ENCODE measurements around the gene AZGP1. TPM values are rescaled to one million over a fixed set of nuclear protein-coding genes. Genes with fewer than 3 reads are reported as not detected.
A peak's percentile ranks its signal among the peaks of the same experiment; 100 is the strongest.
"Not testable (repeated sequence)": the region's sequence is repeated elsewhere in the genome, so short reads cannot be mapped to it uniquely, and the experiment has no call there.

Gene AZGP1
- total and polyA plus RNA-seq, 2 experiments from 2014 or later, result not detected

DNA sequence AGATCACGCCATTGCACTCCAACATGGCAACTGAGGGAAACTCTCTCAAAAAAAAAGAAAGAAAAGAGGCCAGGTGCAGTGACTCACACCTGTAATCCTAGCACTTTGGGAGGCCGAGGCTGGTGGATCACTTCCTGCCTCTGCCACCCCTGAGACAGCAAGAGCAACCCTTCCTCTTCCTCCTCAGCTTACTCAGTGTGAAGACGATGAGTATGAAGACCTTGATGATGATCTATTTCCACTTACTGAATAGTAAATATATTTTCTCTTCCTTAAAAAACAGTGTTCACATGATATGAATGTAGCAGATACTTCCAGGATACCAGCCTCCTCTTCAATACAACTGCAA is 37.5 kb upstream of the AZGP1 start:
- Histone ChIP-seq H3K9me3 (ENCODE audit: low read depth) (no peaks in the 10 kb centered on the region), H3K4me3 (no peak overlapping the region), H3K27me3 (peaks cover 4% of the 10 kb centered on the region), H3K27ac (no peak overlapping the region), H3K36me3 (no peaks in the 10 kb centered on the region), H3K4me1 (ENCODE audit: low read depth) (peaks cover 3% of the 10 kb centered on the region)
- TF ChIP-seq, protein P1, sequence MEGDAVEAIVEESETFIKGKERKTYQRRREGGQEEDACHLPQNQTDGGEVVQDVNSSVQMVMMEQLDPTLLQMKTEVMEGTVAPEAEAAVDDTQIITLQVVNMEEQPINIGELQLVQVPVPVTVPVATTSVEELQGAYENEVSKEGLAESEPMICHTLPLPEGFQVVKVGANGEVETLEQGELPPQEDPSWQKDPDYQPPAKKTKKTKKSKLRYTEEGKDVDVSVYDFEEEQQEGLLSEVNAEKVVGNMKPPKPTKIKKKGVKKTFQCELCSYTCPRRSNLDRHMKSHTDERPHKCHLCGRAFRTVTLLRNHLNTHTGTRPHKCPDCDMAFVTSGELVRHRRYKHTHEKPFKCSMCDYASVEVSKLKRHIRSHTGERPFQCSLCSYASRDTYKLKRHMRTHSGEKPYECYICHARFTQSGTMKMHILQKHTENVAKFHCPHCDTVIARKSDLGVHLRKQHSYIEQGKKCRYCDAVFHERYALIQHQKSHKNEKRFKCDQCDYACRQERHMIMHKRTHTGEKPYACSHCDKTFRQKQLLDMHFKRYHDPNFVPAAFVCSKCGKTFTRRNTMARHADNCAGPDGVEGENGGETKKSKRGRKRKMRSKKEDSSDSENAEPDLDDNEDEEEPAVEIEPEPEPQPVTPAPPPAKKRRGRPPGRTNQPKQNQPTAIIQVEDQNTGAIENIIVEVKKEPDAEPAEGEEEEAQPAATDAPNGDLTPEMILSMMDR (IDR thresholded peaks at IDR 0.05; ENCODE audit: low read depth, low read length), result no peak
- no peak for DNase-seq (ENCODE audit: low read depth in 1 of 2, low spot score in 1 of 2)

DNA sequence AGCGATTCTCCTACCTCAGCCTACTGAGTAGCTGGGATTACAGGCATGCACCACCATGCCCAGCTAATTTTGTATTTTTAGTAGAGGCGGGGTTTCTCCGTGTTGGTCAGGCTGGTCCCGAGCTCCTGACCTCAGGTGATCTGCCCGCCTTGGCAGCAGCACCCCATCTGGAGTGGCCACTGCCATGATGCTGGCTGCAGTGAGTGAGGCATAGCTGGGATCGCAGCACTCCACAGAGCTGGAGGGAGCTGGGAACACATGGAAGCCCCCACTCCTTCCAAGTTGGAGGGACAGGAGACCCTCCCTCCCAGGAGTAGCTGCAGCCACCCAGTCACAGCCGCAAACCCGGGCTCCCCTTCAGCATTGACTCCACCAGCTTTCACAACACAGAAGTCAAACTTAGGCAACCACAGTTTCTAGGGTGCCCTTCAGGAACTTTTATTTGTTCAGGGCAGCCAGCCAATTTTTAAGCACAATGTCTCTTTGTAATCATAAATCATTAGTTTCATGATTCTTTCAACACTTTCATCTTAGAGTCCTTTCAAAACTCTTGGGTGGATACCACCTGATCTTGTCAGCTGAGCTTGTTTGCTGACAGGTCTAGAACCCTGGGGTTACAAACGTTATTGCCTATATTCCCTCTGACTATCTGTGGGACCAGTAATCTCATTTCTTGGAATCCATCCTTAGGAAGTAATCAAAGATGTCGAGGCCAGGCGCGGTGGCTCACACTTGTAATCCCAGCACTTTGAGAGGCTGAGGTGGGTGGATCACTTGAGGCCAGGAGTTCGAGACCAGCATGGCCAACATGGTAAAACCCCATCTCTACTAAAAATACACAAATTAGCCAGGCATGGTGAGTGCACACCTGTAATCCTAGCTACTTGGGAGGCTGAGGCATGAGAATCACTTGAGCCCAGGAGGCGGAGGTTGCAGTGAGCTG is 36.8 kb upstream of the AZGP1 start:
- H3K4me1 ChIP-seq (ENCODE audit: low read depth); H3K9me3 ChIP-seq (ENCODE audit: low read depth); H3K4me3 ChIP-seq; H3K27me3 ChIP-seq; H3K27ac ChIP-seq; H3K36me3 ChIP-seq: not testable (repeated sequence)
- DNase-seq (ENCODE audit: low read depth in 1 of 2, low spot score in 1 of 2), result peak in 1 of 2 donors; percentile 20

DNA sequence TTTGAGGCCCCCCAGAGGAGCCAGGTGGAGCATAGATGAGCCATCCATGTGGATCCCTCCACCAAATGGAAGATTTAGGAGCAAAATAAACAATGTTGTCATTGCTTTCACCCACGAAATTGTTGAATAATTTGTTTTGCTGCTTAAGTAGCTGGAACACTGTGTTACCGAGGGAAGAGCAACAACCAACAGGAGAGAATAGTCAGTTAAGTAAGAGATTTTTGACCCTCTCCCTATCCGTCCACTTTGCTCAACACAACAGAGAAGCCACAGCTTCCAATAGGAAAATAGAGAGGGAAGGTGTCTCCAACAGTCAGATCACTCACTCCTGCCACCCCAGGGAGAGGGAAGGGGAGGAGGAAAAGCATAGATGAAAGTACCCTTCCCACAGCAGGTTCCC is 35.7 kb upstream of the AZGP1 start:
- H3K9me3 ChIP-seq (ENCODE audit: low read depth), result no peaks in the 10 kb centered on the region
- H3K4me1 ChIP-seq (ENCODE audit: low read depth), result peaks cover under 1% of the 10 kb centered on the region
- TF ChIP-seq, protein P1 (IDR thresholded peaks at IDR 0.05; ENCODE audit: low read depth, low read length), result no peak
- no peak overlapping the region for H3K27ac ChIP-seq
- no peak overlapping the region for H3K4me3 ChIP-seq
- no peak for DNase-seq (ENCODE audit: low read depth in 1 of 2, low spot score in 1 of 2)
- no peaks in the 10 kb centered on the region for H3K36me3 ChIP-seq
- H3K27me3 ChIP-seq, result peaks cover 4% of the 10 kb centered on the region

DNA sequence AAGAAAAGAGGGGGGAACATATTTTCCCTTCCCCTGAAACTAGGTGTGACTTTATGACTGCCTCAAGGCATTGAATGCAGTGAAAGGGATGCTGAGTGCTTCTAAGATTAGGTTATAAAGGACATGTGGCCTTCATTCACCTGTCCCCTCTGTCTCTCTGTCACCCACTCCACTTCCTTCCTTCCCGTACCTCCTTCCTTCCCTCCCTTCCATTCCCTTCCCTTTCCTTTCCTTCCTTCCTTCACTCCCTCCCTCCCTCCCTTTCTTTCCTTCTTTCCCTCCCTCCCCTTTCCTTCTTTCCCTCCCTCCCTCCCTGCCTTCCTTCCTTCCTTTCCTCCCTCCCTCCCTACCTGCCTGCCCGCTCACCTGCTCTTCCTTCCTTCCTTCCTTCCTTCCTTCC is 35.1 kb upstream of the AZGP1 start:
- Histone ChIP-seq H3K36me3 (no peaks in the 10 kb centered on the region), H3K27me3 (peaks cover 4% of the 10 kb centered on the region), H3K4me1 (ENCODE audit: low read depth) (no peaks in the 10 kb centered on the region), H3K9me3 (ENCODE audit: low read depth) (no peaks in the 10 kb centered on the region), H3K27ac (no peak overlapping the region), H3K4me3 (no peak overlapping the region)
- DNase-seq (ENCODE audit: low read depth in 1 of 2, low spot score in 1 of 2), result no peak
- TF ChIP-seq, protein P1 (IDR thresholded peaks at IDR 0.05; ENCODE audit: low read depth, low read length), result no peak

DNA sequence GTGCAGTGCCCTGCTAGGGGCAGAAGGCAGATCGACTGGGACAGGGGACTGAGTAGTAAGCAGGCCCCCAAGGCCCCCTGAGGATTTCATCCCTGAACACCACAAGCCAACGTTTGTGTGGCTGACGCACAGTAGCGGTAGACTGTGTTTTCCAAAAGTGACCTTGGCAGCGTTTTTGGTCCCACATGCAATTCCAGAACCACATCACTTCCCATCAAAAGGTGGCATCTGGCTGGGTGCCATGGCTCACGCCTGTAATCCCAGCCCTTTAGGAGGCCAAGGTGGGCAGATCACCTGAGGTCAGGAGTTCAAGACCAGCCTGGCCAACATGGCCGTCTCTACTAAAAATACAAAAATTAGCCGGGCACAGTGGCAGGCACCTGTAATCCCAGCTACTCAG is 34.1 kb upstream of the AZGP1 start:
- H3K36me3 ChIP-seq; DNase-seq (ENCODE audit: low read depth in 1 of 2, low spot score in 1 of 2); H3K4me3 ChIP-seq; H3K9me3 ChIP-seq (ENCODE audit: low read depth); H3K27ac ChIP-seq; H3K4me1 ChIP-seq (ENCODE audit: low read depth); H3K27me3 ChIP-seq: not testable (repeated sequence)

DNA sequence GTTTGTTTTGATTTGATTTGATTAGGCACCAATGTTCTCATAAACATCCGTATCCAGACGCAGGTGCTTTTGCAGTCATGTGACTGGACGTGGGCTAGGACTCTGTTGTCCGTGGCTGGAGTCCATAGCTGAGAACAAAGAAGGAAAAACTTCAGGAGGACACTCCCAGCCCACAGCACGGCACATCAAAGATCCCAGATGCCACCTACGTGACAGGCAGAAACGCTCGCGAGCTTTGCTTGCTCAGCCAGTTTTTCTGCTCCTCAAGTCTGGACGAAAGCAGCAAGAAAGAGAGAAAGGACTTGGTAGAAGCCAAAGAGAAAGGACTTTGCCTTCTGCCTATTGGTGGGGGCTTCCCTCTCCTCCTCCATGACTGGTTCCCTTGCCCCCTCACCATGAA is 32.7 kb upstream of the AZGP1 start:
- Histone ChIP-seq H3K9me3 (ENCODE audit: low read depth) (no peaks in the 10 kb centered on the region), H3K36me3 (no peaks in the 10 kb centered on the region), H3K4me3 (no peak overlapping the region), H3K4me1 (ENCODE audit: low read depth) (no peaks in the 10 kb centered on the region), H3K27me3 (peaks cover 4% of the 10 kb centered on the region), H3K27ac (no peak overlapping the region)
- TF ChIP-seq, protein P1 (IDR thresholded peaks at IDR 0.05; ENCODE audit: low read depth, low read length), result no peak
- DNase-seq (ENCODE audit: low read depth in 1 of 2, low spot score in 1 of 2), result no peak

All from cardiac muscle cell (in vitro differentiated cells and primary cell).